ENCODE results near the gene LCN15. TPM values are rescaled to one million over a fixed set of nuclear protein-coding genes. Genes with fewer than 3 reads are reported as not detected.

Gene LCN15, protein sequence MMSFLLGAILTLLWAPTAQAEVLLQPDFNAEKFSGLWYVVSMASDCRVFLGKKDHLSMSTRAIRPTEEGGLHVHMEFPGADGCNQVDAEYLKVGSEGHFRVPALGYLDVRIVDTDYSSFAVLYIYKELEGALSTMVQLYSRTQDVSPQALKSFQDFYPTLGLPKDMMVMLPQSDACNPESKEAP
- not detected for polyA plus RNA-seq (2012; ENCODE audit: insufficient read depth, insufficient read length, low read depth)

DNA sequence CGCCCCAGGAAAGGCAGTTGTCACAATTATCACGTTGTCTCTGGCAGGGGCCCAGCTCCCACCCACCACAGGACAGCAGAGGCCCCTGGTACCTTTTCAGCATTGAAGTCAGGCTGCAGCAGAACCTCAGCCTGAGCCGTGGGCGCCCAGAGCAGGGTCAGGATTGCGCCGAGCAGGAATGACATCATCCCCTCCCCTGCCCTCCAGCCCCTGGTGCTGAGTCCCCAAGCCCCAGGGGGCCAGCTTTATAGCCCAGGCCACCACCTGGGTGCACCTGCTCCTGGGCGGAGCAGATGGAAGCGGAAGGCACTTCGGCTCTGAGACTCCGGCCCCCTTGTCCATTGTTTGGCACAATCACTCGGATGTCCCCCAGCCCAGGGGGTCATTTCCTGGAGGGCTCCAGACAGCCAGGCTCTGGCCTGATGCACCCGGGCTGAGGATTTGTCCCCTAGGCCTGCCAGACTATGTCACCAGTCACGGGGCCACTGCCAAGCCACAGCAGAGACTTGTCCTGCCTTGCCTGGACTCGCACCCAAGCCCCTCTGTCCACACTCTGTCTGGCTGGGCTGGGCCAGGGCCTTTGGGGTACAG is at the start of gene LCN15:
Gene LCN15, minus strand, starts transcription at position 218 of the 591 bp plus-strand sequence. Its CDS starts 30 bp downstream, at position 188.
- no peaks in the 10 kb centered on the region for H3K36me3 ChIP-seq
- TF ChIP-seq, protein P1, sequence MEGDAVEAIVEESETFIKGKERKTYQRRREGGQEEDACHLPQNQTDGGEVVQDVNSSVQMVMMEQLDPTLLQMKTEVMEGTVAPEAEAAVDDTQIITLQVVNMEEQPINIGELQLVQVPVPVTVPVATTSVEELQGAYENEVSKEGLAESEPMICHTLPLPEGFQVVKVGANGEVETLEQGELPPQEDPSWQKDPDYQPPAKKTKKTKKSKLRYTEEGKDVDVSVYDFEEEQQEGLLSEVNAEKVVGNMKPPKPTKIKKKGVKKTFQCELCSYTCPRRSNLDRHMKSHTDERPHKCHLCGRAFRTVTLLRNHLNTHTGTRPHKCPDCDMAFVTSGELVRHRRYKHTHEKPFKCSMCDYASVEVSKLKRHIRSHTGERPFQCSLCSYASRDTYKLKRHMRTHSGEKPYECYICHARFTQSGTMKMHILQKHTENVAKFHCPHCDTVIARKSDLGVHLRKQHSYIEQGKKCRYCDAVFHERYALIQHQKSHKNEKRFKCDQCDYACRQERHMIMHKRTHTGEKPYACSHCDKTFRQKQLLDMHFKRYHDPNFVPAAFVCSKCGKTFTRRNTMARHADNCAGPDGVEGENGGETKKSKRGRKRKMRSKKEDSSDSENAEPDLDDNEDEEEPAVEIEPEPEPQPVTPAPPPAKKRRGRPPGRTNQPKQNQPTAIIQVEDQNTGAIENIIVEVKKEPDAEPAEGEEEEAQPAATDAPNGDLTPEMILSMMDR (IDR thresholded peaks at IDR 0.05; ENCODE audit: low read depth, low read length), result no peak
- no peak for DNase-seq
- H3K4me3 ChIP-seq (ENCODE audit: low read depth, low read length), result no peak within 1 kb of the TSS
- H3K9me3 ChIP-seq, result no peaks in the 10 kb centered on the region
- H3K4me1 ChIP-seq, result peaks cover 15% of the 10 kb centered on the region
- no peaks in the 10 kb centered on the region for H3K27me3 ChIP-seq

DNA sequence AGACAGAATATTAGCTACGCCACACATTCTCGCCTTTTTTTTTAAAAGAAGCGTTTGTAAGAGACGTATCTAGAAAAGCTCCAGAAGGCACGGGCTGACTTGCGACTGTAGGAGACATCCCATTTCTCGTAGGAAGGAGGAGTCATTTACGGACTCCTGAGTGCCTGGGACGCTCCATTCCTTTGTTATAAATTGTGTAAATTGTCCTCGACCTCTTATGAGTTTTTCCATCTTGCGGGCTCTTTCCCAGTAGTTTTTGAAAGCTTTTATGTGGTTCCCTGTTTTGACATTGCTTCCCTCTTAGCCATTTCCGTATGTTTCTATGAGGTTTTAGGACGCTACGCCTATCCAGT is 44.5 kb upstream of the LCN15 start:
- no peaks in the 10 kb centered on the region for H3K9me3 ChIP-seq
- peak overlapping the region; percentile 67 for H3K4me3 ChIP-seq (ENCODE audit: low read depth, low read length)
- H3K27me3 ChIP-seq, result no peaks in the 10 kb centered on the region
- no peak for DNase-seq
- peaks cover 49% of the 10 kb centered on the region for H3K36me3 ChIP-seq
- no peaks in the 10 kb centered on the region; the same call in none of the 2 replicates for H3K4me1 ChIP-seq
- TF ChIP-seq, protein P1 (IDR thresholded peaks at IDR 0.05; ENCODE audit: low read depth, low read length), result no peak

DNA sequence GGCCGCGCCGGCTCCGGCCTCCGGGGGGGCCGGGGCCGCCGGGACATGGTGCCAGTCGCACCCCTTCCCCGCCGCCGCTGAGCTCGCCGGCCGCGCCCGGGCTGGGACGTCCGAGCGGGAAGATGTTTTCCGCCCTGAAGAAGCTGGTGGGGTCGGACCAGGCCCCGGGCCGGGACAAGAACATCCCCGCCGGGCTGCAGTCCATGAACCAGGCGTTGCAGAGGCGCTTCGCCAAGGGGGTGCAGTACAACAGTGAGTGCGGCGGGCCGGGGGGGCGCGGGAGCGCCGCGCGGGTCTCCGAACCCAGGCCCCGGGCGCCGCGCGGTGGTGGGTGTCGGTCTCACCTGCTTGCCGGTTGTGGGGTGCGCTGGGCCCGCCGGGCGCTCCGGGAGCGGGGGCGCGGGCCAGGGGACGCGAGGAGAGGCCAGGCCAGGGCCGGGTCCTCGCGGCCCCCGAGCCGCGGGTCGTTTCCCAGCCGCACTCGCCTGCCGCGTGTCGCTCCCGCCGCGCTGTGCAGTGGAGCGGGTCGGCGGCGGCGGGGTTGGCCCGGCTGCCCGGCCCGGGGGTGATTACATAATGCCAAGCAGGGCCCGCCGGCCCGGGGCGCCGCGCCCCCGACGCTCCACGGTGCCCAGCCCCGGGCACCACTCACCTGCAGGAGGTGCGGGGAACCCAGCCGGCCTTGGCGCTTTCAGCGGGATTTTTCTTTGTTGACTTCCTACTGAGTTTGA is 43.9 kb upstream of the LCN15 start:
- TF ChIP-seq, protein P1 (IDR thresholded peaks at IDR 0.05; ENCODE audit: low read depth, low read length), result no peak
- Histone ChIP-seq H3K9me3 (no peaks in the 10 kb centered on the region), H3K4me3 (ENCODE audit: low read depth, low read length) (peak overlapping the region; percentile 67), H3K27me3 (no peaks in the 10 kb centered on the region), H3K4me1 (no peaks in the 10 kb centered on the region; the same call in none of the 2 replicates), H3K36me3 (peaks cover 44% of the 10 kb centered on the region)
- DNase-seq, result peak; percentile 52

DNA sequence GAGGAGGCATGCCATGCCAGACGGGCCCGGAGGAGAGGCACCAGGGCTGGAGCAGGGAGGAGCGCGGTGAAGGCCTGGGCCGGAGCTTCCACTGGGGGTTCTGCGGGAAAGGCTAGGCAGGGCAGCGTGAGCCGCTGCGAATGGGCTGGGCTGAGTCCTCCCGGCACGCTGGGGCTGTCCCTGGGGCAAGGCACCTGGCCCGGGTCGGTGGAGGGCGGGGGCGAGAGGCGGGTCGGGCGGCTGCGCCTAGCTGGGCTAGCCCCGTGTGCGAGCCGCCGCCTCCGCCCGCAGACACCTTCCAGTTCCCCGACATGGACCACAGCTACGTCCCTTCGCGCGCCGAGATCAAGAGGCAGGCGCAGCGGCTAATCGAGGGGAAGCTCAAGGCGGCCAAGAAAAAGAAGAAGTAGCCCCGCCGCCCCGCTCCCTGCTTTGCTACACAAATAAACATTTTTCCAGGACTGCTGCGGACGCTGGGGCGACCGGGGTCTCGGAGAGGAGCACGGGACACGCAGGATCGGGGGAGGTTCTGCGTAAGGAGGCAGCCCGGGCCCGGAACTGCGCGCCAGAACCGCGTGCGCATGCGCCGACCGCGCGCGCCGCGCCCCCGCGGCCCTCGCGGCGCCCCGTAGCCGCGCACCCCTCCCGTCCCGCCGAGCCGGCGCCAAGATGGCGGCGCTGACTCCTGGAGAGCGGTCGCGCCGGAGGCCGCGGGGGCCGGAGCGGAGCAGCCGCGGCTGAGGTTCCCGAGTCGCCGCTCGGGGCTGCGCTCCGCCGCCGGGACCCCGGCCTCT is 43.2 kb upstream of the LCN15 start, which contains the start of gene RABL6:
Gene RABL6, plus strand, starts transcription at position 668 of the 794 bp plus-strand sequence. CDS start 249 bp downstream, outside the sequence.
- Histone ChIP-seq H3K4me3 (ENCODE audit: low read depth, low read length) (peak within 1 kb of the TSS; percentile 67), H3K9me3 (no peaks in the 10 kb centered on the region), H3K36me3 (peaks cover 36% of the 10 kb centered on the region), H3K4me1 (no peaks in the 10 kb centered on the region; the same call in none of the 2 replicates), H3K27me3 (no peaks in the 10 kb centered on the region)
- DNase-seq, result peak; percentile 84
- TF ChIP-seq, protein P1 (IDR thresholded peaks at IDR 0.05; ENCODE audit: low read depth, low read length), result no peak

DNA sequence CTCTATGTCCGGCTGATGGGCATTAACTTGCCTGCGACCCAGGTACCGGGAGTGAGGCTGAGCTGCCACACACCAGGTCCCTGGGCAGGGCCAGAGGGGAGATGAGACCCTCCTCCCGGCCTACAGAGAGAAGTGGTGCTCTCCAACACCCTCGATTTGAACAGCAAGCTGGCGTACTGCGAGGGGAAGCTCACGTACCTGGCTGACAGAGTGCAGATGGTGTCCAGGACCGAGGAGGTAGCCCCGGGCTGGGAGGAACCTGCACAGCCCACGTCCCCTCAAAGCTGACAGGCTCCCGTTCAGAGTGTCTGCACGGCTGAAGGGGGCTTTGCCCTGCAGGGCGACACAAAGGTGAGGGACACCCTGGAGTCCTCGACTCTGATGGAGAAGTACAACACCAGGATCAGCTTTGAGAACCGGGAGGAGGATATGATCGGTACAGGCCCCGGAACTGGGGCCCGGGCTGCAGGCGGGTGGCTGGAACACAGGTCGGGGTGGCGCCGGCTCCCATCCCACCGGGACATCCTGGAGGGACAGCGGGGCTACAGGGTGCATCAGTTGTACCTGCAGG is 42.4 kb upstream of the LCN15 start:
- H3K4me1 ChIP-seq, result no peaks in the 10 kb centered on the region; the same call in none of the 2 replicates
- TF ChIP-seq, protein P1 (IDR thresholded peaks at IDR 0.05; ENCODE audit: low read depth, low read length), result no peak
- H3K9me3 ChIP-seq, result no peaks in the 10 kb centered on the region
- H3K4me3 ChIP-seq (ENCODE audit: low read depth, low read length), result peak overlapping the region; percentile 67
- peaks cover 30% of the 10 kb centered on the region for H3K36me3 ChIP-seq
- DNase-seq, result no peak
- H3K27me3 ChIP-seq, result no peaks in the 10 kb centered on the region

All from BE2C (cell line).